GM23248 (cell line): ENCODE data around the gene ADCY5.

ENCODE experiments used
- EZH2 ChIP-seq: fragments of 200-600 bp; sonication (generic); IDR thresholded peaks from 2 replicates; pipeline ENCODE4 v1.6.1; 2018; ENCODE audit warnings: antibody characterized with exemption, mild to moderate bottlenecking; ENCODE audit not compliant: insufficient read depth, poor library complexity, severe bottlenecking
- EZH2phosphoT487 ChIP-seq: fragments of 200-600 bp; sonication (generic); IDR thresholded peaks from 2 replicates; pipeline ENCODE4 v1.6.1; 2018; ENCODE audit warnings: antibody characterized with exemption, moderate library complexity, mild to moderate bottlenecking, low read depth; ENCODE audit not compliant: insufficient read depth

GRCh38 chr3:123493912-123494311 is 45.0 kb upstream of the ADCY5 start:
- no peak for TF ChIP-seq EZH2phosphoT487
- TF ChIP-seq EZH2, result no peak
